ENCODE measurements around the gene CYB561D1. TPM values are rescaled to one million over a fixed set of nuclear protein-coding genes. Genes with fewer than 3 reads are reported as not detected.

The CYB561D1 gene
- total RNA-seq, 2 experiments from 2014 or later: 12.0 to 15.0 TPM

DNA sequence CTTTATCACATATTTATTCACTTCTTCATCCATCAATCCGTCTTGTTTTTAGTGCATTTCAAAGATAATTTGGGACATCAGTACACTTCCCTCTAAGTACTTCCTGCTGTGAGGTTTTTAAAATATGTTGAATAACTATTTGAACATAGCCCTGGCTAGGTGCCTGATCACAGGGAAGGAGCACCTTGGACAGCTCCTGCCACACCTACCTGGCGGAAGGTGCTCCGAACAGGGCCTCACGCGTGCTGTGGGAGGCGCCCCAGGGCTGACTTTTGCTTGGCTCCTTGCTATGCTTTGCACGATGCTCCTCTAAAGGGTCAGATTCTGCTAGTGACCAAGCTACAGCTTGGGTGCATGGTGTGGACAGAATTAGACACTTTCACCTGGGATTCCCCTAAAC is 15.1 kb upstream of the CYB561D1 start:
- Mint-ChIP-seq H3K9me3 (no peaks in the 10 kb centered on the region), H3K27ac (no peak overlapping the region), H3K27me3 (peaks cover 31% of the 10 kb centered on the region), H3K4me1 (ENCODE audit: low read depth) (peaks cover 21% of the 10 kb centered on the region), H3K36me3 (ENCODE audit: low read depth) (peaks cover 3% of the 10 kb centered on the region), H3K4me3 (no peak overlapping the region)
- no peak overlapping the region for H3K4me3 ChIP-seq (ENCODE audit: low read length)
- ChIA-PET POLR2A (interaction anchor here (1.3 kb wide), 1 partner anchor 52 kb away, joined by 3 read pairs; the partner anchor contains the start of gene PSMA5), CTCF (interaction anchor here (1.4 to 1.9 kb wide), 2 partner anchors 12 to 54 kb away, joined by 5 to 7 read pairs; no protein-coding TSS in a partner anchor)
- intact Hi-C loops (cut with DNase I, micrococcal nuclease): no loop called here
- no peaks in the 10 kb centered on the region for H3K36me3 ChIP-seq (ENCODE audit: insufficient read depth, low read length)
- H3K4me1 ChIP-seq (ENCODE audit: insufficient read depth, low read length): peaks cover 15% of the 10 kb centered on the region
- no peak overlapping the region for H3K27ac ChIP-seq (ENCODE audit: low read depth in 1 of 2, low read length in 2 of 2)
- peaks cover 7 to 12% of the 10 kb centered on the region in 2 experiments for H3K27me3 ChIP-seq (ENCODE audit: control insufficient read depth in 1 of 2, insufficient read depth in 2 of 2, low read length in 2 of 2)
- TF ChIP-seq, protein P1, sequence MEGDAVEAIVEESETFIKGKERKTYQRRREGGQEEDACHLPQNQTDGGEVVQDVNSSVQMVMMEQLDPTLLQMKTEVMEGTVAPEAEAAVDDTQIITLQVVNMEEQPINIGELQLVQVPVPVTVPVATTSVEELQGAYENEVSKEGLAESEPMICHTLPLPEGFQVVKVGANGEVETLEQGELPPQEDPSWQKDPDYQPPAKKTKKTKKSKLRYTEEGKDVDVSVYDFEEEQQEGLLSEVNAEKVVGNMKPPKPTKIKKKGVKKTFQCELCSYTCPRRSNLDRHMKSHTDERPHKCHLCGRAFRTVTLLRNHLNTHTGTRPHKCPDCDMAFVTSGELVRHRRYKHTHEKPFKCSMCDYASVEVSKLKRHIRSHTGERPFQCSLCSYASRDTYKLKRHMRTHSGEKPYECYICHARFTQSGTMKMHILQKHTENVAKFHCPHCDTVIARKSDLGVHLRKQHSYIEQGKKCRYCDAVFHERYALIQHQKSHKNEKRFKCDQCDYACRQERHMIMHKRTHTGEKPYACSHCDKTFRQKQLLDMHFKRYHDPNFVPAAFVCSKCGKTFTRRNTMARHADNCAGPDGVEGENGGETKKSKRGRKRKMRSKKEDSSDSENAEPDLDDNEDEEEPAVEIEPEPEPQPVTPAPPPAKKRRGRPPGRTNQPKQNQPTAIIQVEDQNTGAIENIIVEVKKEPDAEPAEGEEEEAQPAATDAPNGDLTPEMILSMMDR (IDR thresholded peaks at IDR 0.05): no peak
- ATAC-seq (ENCODE audit: poor library complexity) (peak; percentile 20), DNase-seq (peak in 10 of 14 experiments; percentile 28 to 73 (median 44))
- H3K9me3 ChIP-seq (ENCODE audit: control insufficient read depth in 1 of 2, insufficient read depth in 1 of 2, low read length in 2 of 2): peaks cover 0 to 6% of the 10 kb centered on the region in 2 experiments

DNA sequence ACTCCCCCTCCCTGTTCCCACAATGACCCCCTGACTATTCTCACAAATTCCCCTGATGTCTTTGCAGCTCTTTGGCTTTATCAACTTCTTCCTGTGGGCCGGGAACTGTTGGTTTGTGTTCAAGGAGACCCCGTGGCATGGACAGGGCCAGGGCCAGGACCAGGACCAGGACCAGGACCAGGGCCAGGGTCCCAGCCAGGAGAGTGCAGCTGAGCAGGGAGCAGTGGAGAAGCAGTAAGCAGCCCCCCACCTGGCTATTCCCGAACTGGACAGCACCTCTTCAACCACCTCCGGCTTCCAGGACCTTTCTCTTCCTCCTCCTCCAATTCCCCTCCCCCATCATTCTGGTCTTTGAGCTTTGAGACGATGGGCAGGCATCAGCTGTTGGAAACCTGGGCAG is 14.6 kb upstream of the CYB561D1 start:
- H3K27ac ChIP-seq (ENCODE audit: low read depth in 1 of 2, low read length in 2 of 2): no peak overlapping the region

DNA sequence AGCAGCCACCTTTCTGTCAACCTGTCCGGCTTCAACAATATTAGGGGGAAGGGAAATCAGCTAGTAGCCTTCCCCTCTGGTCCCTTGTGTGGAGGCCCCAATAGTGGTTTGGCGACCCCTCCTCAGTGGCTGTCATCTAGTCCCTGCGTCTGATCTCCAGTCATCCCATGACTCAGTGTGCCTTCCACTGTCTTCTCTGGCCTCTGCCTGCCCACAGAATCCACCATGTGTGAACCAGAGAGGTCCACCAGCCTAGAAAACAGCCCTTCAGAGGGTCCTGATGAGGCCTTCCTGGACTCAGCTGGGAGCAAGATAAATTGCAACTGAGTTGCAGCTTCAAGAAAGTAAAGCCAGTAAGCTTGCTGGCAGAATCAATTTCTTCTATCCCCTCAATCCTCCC is 14.0 kb upstream of the CYB561D1 start:
- peaks cover 0 to 6% of the 10 kb centered on the region in 2 experiments for H3K9me3 ChIP-seq (ENCODE audit: control insufficient read depth in 1 of 2, insufficient read depth in 1 of 2, low read length in 2 of 2)
- ATAC-seq (ENCODE audit: poor library complexity) (no peak), DNase-seq (peak in 1 of 14 experiments; percentile 4)
- Mint-ChIP-seq H3K27ac (no peak overlapping the region), H3K4me3 (no peak overlapping the region), H3K4me1 (ENCODE audit: low read depth) (peaks cover 31% of the 10 kb centered on the region), H3K9me3 (no peaks in the 10 kb centered on the region), H3K27me3 (peaks cover 24% of the 10 kb centered on the region), H3K36me3 (ENCODE audit: low read depth) (peaks cover 3% of the 10 kb centered on the region)
- no peak overlapping the region for H3K27ac ChIP-seq (ENCODE audit: low read depth in 1 of 2, low read length in 2 of 2)
- intact Hi-C loops (cut with DNase I, micrococcal nuclease): loop anchor here (5.0 to 10.0 kb wide), 4 partner anchors 142 to 365 kb away; partner anchors contain the start of genes ELAPOR1 (in 1 of the 2) and PSRC1 (in 1 of the 2)
- ChIA-PET POLR2A (no interaction called here), CTCF (interaction anchor here (1.9 kb wide), 1 partner anchor 11 kb away, joined by 7 read pairs; no protein-coding TSS in a partner anchor)
- peaks cover 24% of the 10 kb centered on the region for H3K4me1 ChIP-seq (ENCODE audit: insufficient read depth, low read length)
- TF ChIP-seq, protein P1 (IDR thresholded peaks at IDR 0.05): no peak
- H3K27me3 ChIP-seq (ENCODE audit: control insufficient read depth in 1 of 2, insufficient read depth in 2 of 2, low read length in 2 of 2): peaks cover 7 to 12% of the 10 kb centered on the region in 2 experiments
- no peak overlapping the region for H3K4me3 ChIP-seq (ENCODE audit: low read length)
- H3K36me3 ChIP-seq (ENCODE audit: insufficient read depth, low read length): no peaks in the 10 kb centered on the region

More for the DNA sequence above, 14.6 kb upstream of the CYB561D1 start:
- TF ChIP-seq, protein P1 (IDR thresholded peaks at IDR 0.05): no peak
- CTCF ChIA-PET: interaction anchor here (1.4 to 1.9 kb wide), 2 partner anchors 11 to 53 kb away, joined by 5 to 7 read pairs; no protein-coding TSS in a partner anchor
- Histone ChIP-seq H3K4me1 (ENCODE audit: insufficient read depth, low read length) (peaks cover 18% of the 10 kb centered on the region), H3K36me3 (ENCODE audit: insufficient read depth, low read length) (no peaks in the 10 kb centered on the region), H3K4me3 (ENCODE audit: low read length) (no peak overlapping the region), H3K27me3 (ENCODE audit: control insufficient read depth in 1 of 2, insufficient read depth in 2 of 2, low read length in 2 of 2) (peaks cover 7 to 12% of the 10 kb centered on the region in 2 experiments), H3K9me3 (ENCODE audit: control insufficient read depth in 1 of 2, insufficient read depth in 1 of 2, low read length in 2 of 2) (peaks cover 0 to 6% of the 10 kb centered on the region in 2 experiments)
- no peak overlapping the region for H3K4me3 Mint-ChIP-seq
- H3K9me3 Mint-ChIP-seq: no peaks in the 10 kb centered on the region
- H3K4me1 Mint-ChIP-seq (ENCODE audit: low read depth): peaks cover 26% of the 10 kb centered on the region
- no peak for DNase-seq
- ATAC-seq (ENCODE audit: poor library complexity): no peak
- H3K27ac Mint-ChIP-seq: no peak overlapping the region
- peaks cover 27% of the 10 kb centered on the region for H3K27me3 Mint-ChIP-seq
- POLR2A ChIA-PET: interaction anchor here (0.6 to 1.3 kb wide), 2 partner anchors 53 to 190 kb away, joined by 3 read pairs; partner anchors contain the start of gene PSMA5
- intact Hi-C loops (cut with DNase I, micrococcal nuclease): no loop called here
- H3K36me3 Mint-ChIP-seq (ENCODE audit: low read depth): peaks cover 3% of the 10 kb centered on the region
